Measurements from ENCODE around the gene BHLHE23. TPM values are rescaled to one million over a fixed set of nuclear protein-coding genes. Genes with fewer than 3 reads are reported as not detected.

The BHLHE23 gene
- total RNA-seq, 1 donor from 2014 or later, result 2.6 TPM

GRCh38 chr20:62991196-62991807, 15.5 kb downstream of the BHLHE23 start:
- no peak for DNase-seq (ENCODE audit: low spot score)

GRCh38 chr20:62990306-62990825, 16.4 kb downstream of the BHLHE23 start:
- DNase-seq (ENCODE audit: low spot score), result no peak

GRCh38 chr20:62989201-62989601, 17.6 kb downstream of the BHLHE23 start:
- DNase-seq (ENCODE audit: low spot score), result no peak

GRCh38 chr20:62987114-62987513, 19.6 kb downstream of the BHLHE23 start:
- no peak for DNase-seq (ENCODE audit: low spot score)

GRCh38 chr20:62986257-62986800, 20.4 kb downstream of the BHLHE23 start:
- DNase-seq (ENCODE audit: low spot score), result no peak

- no peak for DNase-seq (ENCODE audit: low spot score)
Observed at GRCh38 chr20:62985444-62985778, 21.4 kb downstream of the BHLHE23 start.

- no peak for DNase-seq (ENCODE audit: low spot score)
Observed at GRCh38 chr20:62984666-62985443, 21.9 kb downstream of the BHLHE23 start.

- DNase-seq (ENCODE audit: low spot score), result no peak
Observed at GRCh38 chr20:62983210-62983609, 23.6 kb downstream of the BHLHE23 start.

- no peak for DNase-seq (ENCODE audit: low spot score)
Observed at GRCh38 chr20:62982124-62983075, 24.4 kb downstream of the BHLHE23 start.

- DNase-seq (ENCODE audit: low spot score), result no peak
Observed at GRCh38 chr20:62980970-62981369, 25.8 kb downstream of the BHLHE23 start.

- DNase-seq (ENCODE audit: low spot score), result no peak
Observed at GRCh38 chr20:62980380-62980960, 26.3 kb downstream of the BHLHE23 start.

- DNase-seq (ENCODE audit: low spot score), result no peak
Observed at GRCh38 chr20:62979876-62980373, 26.8 kb downstream of the BHLHE23 start.

- DNase-seq (ENCODE audit: low spot score), result no peak
Observed at GRCh38 chr20:62979310-62979709, 27.5 kb downstream of the BHLHE23 start.

- DNase-seq (ENCODE audit: low spot score), result no peak
Observed at GRCh38 chr20:62978561-62978943, 28.2 kb downstream of the BHLHE23 start.

GRCh38 chr20:62977613-62978560, 28.9 kb downstream of the BHLHE23 start:
- DNase-seq (ENCODE audit: low spot score), result no peak

GRCh38 chr20:62976886-62977285, 29.9 kb downstream of the BHLHE23 start:
- DNase-seq (ENCODE audit: low spot score), result no peak

GRCh38 chr20:62975812-62976508, 30.8 kb downstream of the BHLHE23 start:
- no peak for DNase-seq (ENCODE audit: low spot score)

GRCh38 chr20:62975251-62975760, 31.5 kb downstream of the BHLHE23 start:
- no peak for DNase-seq (ENCODE audit: low spot score)

Measured in umbilical cord (tissue), 2 donors.